Muscle layer of duodenum (tissue), 2 donors: ENCODE data around the gene FAM13C.

Source experiments
- H3K27ac ChIP-seq: one replicate; pipeline ENCODE4 v1.7.0; 2013; ENCODE audit warnings: mild to moderate bottlenecking, low read length
- H3K27me3 ChIP-seq: one replicate; pipeline ENCODE4 v1.7.0; 2013; ENCODE audit warnings: low read depth, mild to moderate bottlenecking, control low read depth, low read length
- H3K36me3 ChIP-seq, 2 donors: one replicate each; pipeline ENCODE4 v1.7.0; 2013; ENCODE audit warnings: low read length in 2 of 2, control low read depth in 1 of 2, mild to moderate bottlenecking in 1 of 2; ENCODE audit not compliant: insufficient read depth in 2 of 2, control insufficient read depth in 1 of 2
- H3K4me1 ChIP-seq, 2 donors: one replicate each; pipeline ENCODE4 v1.7.0; 2013; ENCODE audit warnings: low read length in 2 of 2, mild to moderate bottlenecking in 2 of 2, control low read depth in 1 of 2, moderate library complexity in 1 of 2; ENCODE audit not compliant: insufficient read depth in 2 of 2, control insufficient read depth in 1 of 2
- H3K4me3 ChIP-seq, 2 donors: one replicate each; pipeline ENCODE4 v1.7.0; 2013; ENCODE audit warnings: low read length in 2 of 2, low read depth in 1 of 2, mild to moderate bottlenecking in 1 of 2
- H3K9me3 ChIP-seq, 2 donors: one replicate each; pipeline ENCODE4 v1.7.0; 2013; ENCODE audit warnings: low read length in 2 of 2, control low read depth in 1 of 2, mild to moderate bottlenecking in 1 of 2; ENCODE audit not compliant: control insufficient read depth in 1 of 2
- donor health status: healthy.

The FAM13C gene

GRCh38 chr10:59317066-59317465, 45.3 kb downstream of the FAM13C start:
- no peaks in the 10 kb centered on the region for H3K9me3 ChIP-seq
- H3K4me1 ChIP-seq, result peaks cover 0 to 22% of the 10 kb centered on the region in 2 donors
- H3K36me3 ChIP-seq, result peaks cover 0 to 5% of the 10 kb centered on the region in 2 donors
- no peaks in the 10 kb centered on the region for H3K27me3 ChIP-seq
- H3K27ac ChIP-seq, result no peak overlapping the region
- no peak overlapping the region for H3K4me3 ChIP-seq

GRCh38 chr10:59315465-59315864, 46.9 kb downstream of the FAM13C start:
- H3K4me1 ChIP-seq, result peaks cover 2 to 34% of the 10 kb centered on the region in 2 donors
- H3K4me3 ChIP-seq, result no peak overlapping the region
- H3K9me3 ChIP-seq, result no peaks in the 10 kb centered on the region
- H3K27me3 ChIP-seq, result no peaks in the 10 kb centered on the region
- H3K27ac ChIP-seq, result no peak overlapping the region
- no peaks in the 10 kb centered on the region for H3K36me3 ChIP-seq

DNA sequence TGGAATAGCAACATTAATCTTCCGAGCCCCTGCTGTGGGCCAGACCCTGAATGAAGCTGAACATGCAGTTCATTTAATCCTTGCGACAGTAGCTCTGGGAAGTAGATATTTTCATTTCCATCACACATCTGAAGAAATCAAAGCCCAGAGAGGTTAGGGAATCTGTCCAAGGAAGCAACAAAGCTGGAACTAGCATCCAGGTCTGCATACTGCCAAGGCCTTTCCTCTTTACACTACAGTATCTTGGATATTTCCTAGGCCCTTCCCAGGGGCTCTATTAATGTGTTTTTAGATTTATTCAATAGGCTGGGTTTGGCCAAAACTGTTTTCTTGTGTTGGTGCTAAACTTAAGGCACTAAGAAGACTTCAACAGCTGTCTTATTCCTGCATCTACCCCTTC, 48.1 kb downstream of the FAM13C start:
- no peaks in the 10 kb centered on the region for H3K36me3 ChIP-seq
- peaks cover 5 to 26% of the 10 kb centered on the region in 2 donors for H3K4me1 ChIP-seq
- H3K4me3 ChIP-seq, result no peak overlapping the region
- H3K27ac ChIP-seq, result no peak overlapping the region
- H3K9me3 ChIP-seq, result no peaks in the 10 kb centered on the region
- no peaks in the 10 kb centered on the region for H3K27me3 ChIP-seq

DNA sequence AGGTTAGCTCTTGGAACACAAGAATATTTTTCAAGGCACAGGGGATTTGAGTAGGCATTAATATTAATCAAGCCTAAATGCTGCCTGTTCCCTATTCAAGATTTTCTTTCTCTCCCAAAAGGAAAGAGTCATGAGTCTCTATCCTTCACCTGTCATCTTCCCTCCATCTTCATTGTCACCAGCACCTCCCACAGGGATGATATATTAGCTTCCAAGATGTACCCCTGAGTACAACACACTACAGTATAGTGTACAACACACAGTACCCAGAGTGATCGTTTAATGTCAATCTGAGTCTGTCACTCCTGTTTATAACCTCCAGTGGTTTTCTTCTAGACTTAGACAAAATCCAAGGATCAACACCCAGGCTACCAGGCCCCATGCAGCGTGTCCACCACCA, 50.1 kb downstream of the FAM13C start:
- Histone ChIP-seq H3K27ac (no peak overlapping the region), H3K9me3 (no peaks in the 10 kb centered on the region), H3K4me3 (no peak overlapping the region), H3K4me1 (peaks cover 5 to 35% of the 10 kb centered on the region in 2 donors), H3K36me3 (no peaks in the 10 kb centered on the region), H3K27me3 (no peaks in the 10 kb centered on the region)

DNA sequence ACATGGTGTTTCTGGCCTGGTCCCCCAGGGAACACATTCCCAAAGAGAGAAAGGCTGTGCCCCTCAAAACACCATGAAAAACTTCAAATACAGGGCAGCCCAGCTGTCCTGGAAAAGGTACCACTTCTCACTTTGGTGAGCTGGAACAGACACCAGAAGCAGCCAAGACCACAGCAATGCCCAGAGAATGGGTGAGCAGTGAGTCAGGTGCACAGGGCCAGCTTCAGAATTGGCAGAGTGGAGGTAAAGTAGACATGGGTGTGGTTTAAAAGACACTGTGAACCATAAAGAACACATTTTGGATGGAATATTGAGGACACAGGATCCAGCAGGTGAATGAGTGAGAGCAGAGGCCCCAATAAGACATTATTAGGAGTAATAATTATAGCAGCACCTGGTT, 51.3 kb downstream of the FAM13C start:
- Histone ChIP-seq H3K27me3 (no peaks in the 10 kb centered on the region), H3K4me3 (no peak overlapping the region), H3K27ac (no peak overlapping the region), H3K4me1 (peaks cover 5 to 35% of the 10 kb centered on the region in 2 donors), H3K36me3 (no peaks in the 10 kb centered on the region), H3K9me3 (no peaks in the 10 kb centered on the region)

DNA sequence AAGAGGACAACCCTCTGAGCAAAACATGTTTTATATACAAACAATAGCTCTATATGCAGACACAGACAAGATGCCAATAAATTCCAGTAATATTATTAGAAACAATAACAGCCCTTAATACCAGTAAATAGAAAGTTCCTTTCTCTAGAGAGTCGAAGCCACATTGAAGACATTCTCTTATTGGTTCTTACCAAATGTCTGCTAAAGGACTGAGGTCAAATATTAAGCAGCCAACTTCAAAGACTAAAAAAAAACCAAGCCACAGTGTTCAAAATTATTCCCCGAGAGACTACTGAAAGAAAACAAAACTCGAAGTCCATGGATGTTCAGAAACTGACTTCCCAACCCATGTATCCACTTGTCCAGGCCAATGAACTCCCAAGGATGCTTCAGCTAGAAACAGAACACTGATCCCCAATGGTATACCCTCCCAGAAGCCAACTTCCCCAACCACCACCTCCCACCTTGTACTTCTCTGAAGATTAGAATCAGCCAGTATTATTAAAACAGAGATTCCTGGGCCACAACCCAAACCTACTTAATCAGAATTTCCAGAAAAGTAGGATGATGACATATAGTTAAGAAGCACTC, 51.9 kb downstream of the FAM13C start:
- Histone ChIP-seq H3K4me1 (peaks cover 5 to 34% of the 10 kb centered on the region in 2 donors), H3K27ac (no peak overlapping the region), H3K9me3 (no peaks in the 10 kb centered on the region), H3K36me3 (no peaks in the 10 kb centered on the region), H3K27me3 (no peaks in the 10 kb centered on the region), H3K4me3 (no peak overlapping the region)

DNA sequence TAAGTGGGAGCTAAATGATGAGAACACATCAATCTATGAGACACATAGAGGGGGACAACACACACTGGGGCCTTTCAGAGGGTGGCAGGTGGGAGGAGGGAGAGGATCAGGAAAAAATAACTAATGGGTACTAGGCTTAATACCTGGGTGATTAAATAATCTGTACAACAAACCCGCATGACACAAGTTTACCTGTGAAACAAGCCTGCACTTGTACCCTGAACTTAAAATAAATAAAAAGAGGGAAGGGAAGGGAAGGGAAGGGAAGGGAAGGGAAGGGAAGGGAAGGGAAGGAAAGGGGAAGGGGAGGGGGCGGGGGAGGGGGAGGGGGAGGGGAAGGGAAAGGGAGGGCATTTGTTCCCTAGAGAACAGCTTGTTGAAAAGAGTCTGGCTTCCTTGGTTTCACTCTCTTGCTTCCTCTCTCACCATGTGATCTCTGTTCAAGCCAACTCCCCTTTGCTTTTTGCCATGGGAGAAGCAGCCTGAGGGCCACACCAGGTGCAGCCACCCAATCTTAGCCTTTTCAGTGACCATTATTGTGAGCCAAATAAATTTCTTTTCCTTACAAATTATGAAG, 57.7 kb downstream of the FAM13C start:
- Histone ChIP-seq H3K9me3 (no peaks in the 10 kb centered on the region), H3K27ac (no peak overlapping the region), H3K4me1 (peaks cover 0 to 13% of the 10 kb centered on the region in 2 donors), H3K27me3 (no peaks in the 10 kb centered on the region), H3K4me3 (no peak overlapping the region), H3K36me3 (peaks cover 0 to 5% of the 10 kb centered on the region in 2 donors)

DNA sequence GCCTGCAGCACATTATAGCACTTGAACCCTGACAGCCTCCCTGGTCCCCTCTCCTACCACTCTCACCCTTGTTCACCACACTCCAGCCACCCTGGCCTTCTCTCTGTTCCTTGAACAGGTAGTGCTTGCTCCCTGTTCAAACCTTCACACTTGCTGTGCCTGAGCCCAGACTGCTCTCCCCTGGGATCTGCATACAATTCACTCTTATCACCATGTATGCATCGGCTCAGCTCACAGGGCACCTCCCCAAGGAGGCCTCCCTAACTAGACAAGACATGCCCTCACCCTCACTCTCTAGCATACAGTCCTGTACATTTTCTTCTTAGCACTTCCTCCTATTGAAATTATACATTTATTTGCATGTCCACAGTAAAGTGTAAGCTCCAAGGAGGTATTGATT, 59.3 kb downstream of the FAM13C start:
- Histone ChIP-seq H3K27ac (no peak overlapping the region), H3K27me3 (no peaks in the 10 kb centered on the region), H3K4me1 (peaks cover 0 to 12% of the 10 kb centered on the region in 2 donors), H3K36me3 (peaks cover 4 to 5% of the 10 kb centered on the region in 2 donors), H3K4me3 (no peak overlapping the region), H3K9me3 (no peaks in the 10 kb centered on the region)

DNA sequence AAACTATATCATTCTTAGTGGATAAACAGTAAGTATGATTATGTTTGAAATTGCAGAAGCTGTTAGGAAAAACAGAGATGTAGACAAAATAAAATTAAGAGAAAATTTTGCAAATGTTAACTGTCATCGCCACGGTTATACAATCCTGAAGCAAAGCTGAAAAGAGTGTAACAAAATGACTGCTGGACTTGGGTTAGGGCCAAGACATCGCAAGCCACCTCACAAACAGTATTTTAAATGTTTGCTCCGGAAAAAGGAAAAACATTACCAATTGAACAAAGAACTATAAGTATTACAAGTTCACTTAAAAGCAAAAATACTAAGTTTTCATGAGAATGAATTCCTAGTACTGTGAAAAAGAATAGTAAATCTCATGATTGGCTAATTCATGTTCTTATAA, 60.0 kb downstream of the FAM13C start:
- H3K27ac ChIP-seq, result no peak overlapping the region
- H3K27me3 ChIP-seq, result no peaks in the 10 kb centered on the region
- H3K36me3 ChIP-seq, result peaks cover 4 to 5% of the 10 kb centered on the region in 2 donors
- H3K4me3 ChIP-seq, result no peak overlapping the region
- no peaks in the 10 kb centered on the region for H3K9me3 ChIP-seq
- peaks cover 0 to 6% of the 10 kb centered on the region in 2 donors for H3K4me1 ChIP-seq

DNA sequence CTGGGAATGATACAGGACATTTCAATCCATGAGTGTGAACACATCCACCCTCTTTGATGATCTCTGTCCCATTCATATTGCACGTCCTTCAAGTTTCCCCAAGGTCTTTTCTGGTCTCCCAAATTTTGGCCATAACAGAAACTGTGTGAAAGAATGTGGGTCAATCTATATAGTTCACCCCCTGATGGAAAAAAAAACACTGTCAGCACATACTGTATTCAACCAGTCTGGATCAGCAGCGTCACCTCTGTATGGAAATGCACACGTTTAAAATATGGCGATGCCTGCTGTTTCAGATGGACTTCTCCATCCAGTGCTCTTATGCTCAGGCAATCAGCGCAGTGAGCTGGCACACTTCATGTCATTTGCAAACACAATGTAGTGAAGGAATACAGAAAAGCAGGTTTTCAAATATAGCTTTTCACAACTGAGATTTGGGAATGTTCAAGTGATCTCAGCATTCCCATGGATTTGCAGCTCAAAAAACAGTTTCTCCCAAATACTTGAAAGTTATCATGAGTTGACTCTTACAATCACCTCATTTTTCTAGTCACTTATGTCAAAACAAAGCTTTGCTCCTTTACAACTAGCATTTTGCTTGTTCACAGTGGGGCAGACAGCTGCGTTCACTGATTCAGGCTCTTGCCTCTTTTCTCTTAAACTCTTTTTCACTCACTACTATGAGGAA, 61.1 kb downstream of the FAM13C start:
- H3K27ac ChIP-seq, result no peak overlapping the region
- H3K4me3 ChIP-seq, result no peak overlapping the region
- H3K27me3 ChIP-seq, result no peaks in the 10 kb centered on the region
- H3K36me3 ChIP-seq, result peaks cover 4 to 5% of the 10 kb centered on the region in 2 donors
- H3K4me1 ChIP-seq, result peaks cover 0 to 11% of the 10 kb centered on the region in 2 donors
- no peaks in the 10 kb centered on the region for H3K9me3 ChIP-seq

GRCh38 chr10:59300386-59300785, 62.0 kb downstream of the FAM13C start:
- Histone ChIP-seq H3K4me3 (no peak overlapping the region), H3K36me3 (peaks cover 4 to 5% of the 10 kb centered on the region in 2 donors), H3K27me3 (no peaks in the 10 kb centered on the region), H3K27ac (no peak overlapping the region), H3K4me1 (peaks cover 0 to 11% of the 10 kb centered on the region in 2 donors), H3K9me3 (no peaks in the 10 kb centered on the region)
